ENCODE data around the gene GET4.

The GET4 gene

DNA sequence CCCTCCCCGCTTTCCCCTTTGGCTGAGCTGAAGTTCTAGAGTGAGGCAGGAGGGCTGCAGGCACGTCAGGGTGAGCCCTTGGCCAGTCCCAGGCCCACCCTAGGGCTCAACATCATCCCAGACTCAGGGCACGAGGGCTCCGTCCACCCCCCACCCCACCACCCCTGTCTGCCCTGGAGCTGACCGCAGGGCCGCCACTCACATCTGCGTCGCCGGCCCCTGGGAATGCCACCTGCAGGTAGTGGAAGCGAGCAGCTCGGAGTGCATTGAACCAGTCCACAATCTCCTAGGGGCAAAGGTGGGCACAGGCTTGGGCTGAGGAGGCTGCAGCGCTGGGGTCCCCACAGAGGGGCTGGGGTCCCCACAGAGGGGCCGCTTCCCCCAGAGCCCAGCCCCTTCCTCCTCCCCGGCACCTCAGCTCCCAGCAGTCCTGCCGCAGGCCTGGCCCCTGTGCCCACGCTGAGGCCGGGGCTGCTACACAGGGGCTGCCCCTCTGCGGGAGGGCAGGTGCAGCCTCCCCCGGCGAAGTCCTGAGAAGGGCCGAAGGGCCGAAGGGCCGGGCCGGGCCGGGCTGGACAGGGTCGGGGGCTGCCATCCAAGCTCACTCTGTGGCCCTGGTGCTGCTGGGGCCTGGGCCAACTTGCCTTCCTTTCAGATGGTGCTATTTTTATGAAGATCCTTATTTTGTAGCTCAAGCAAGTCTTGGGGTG, 24.1 kb downstream of the GET4 start (continued):
- no peak for TF ChIP-seq ZNF114 (tag by site-specific recombination; IDR thresholded peaks at IDR 0.05)
- no peak for TF ChIP-seq ZNF292 (tag by site-specific recombination; IDR thresholded peaks at IDR 0.05; ENCODE audit: borderline replicate concordance, low read depth)
- TF ChIP-seq GLIS1 (tag by site-specific recombination; IDR thresholded peaks at IDR 0.05): no peak
- no peak for TF ChIP-seq ZNF184 (tag by site-specific recombination; IDR thresholded peaks at IDR 0.05)
- no peak for TF ChIP-seq ZBTB20 (tag by site-specific recombination; IDR thresholded peaks at IDR 0.05)
- no peak for TF ChIP-seq ZNF169 (tag by site-specific recombination; IDR thresholded peaks at IDR 0.05)
- TF ChIP-seq ZFP41 (tag by site-specific recombination; IDR thresholded peaks at IDR 0.05; ENCODE audit: borderline replicate concordance): no peak
- TF ChIP-seq TRIM28 (IDR thresholded peaks at IDR 0.05; ENCODE audit: borderline replicate concordance, low read length): no peak
- TF ChIP-seq ZNF670 (tag by site-specific recombination; IDR thresholded peaks at IDR 0.05; ENCODE audit: low read depth): no peak
- no peak for TF ChIP-seq GLI2 (tag by site-specific recombination; IDR thresholded peaks at IDR 0.05; ENCODE audit: borderline replicate concordance, low read depth)
- TF ChIP-seq, protein P1, sequence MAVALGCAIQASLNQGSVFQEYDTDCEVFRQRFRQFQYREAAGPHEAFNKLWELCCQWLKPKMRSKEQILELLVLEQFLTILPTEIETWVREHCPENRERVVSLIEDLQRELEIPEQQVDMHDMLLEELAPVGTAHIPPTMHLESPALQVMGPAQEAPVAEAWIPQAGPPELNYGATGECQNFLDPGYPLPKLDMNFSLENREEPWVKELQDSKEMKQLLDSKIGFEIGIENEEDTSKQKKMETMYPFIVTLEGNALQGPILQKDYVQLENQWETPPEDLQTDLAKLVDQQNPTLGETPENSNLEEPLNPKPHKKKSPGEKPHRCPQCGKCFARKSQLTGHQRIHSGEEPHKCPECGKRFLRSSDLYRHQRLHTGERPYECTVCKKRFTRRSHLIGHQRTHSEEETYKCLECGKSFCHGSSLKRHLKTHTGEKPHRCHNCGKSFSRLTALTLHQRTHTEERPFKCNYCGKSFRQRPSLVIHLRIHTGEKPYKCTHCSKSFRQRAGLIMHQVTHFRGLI (tag by site-specific recombination; IDR thresholded peaks at IDR 0.05): no peak

DNA sequence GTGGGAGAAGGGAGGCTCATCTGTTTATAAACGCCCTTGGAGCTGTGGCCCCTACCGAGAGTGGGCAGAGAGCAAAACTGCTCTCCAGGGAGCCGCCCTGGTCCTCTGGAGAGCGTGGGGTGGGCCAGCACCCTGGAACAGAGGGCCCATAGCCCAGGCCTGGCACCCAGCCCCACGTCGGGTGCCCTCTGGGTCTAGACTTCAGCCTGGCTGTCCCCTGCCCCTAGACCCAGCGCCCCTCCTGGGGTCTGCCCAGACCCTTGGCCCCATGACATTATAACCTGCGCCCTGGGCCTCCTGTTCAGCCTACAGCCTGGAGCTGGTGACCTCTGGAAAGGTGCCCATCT, 24.7 kb downstream of the GET4 start:
- H3K27ac ChIP-seq (ENCODE audit: extremely low read depth, low read depth, low read length): no peak overlapping the region
- ChIA-PET CTCF (interaction anchor here (0.6 to 1.3 kb wide), 4 partner anchors 28 to 143 kb away, joined by 3 to 6 read pairs (median 4); partner anchors contain the start of gene GPR146), POLR2A (interaction anchor here (0.6 kb wide), 1 partner anchor 17 kb away, joined by 3 read pairs; no protein-coding TSS in a partner anchor)
- TF ChIP-seq ZNF157 (tag by site-specific recombination; IDR thresholded peaks at IDR 0.05): no peak
- TF ChIP-seq ZNF747 (tag by site-specific recombination; IDR thresholded peaks at IDR 0.05): no peak
- no peak for TF ChIP-seq KLF1 (tag by site-specific recombination; IDR thresholded peaks at IDR 0.05)
- TF ChIP-seq ZNF707 (tag by site-specific recombination; IDR thresholded peaks at IDR 0.05): no peak
- TF ChIP-seq HOXC10 (CRISPR knock-in tag; IDR thresholded peaks at IDR 0.05): no peak
- no peak overlapping the region for H3K4me3 ChIP-seq (ENCODE audit: low read depth, low read length)
- no peaks in the 10 kb centered on the region for H3K9me3 ChIP-seq (ENCODE audit: control insufficient read depth, insufficient read depth, low read depth, low read length)
- H3K4me1 ChIP-seq (ENCODE audit: control insufficient read depth, insufficient read depth, low read length): peaks cover 5% of the 10 kb centered on the region; the same call in 1 of the 2 replicates
- peaks cover 0 to 12% of the 10 kb centered on the region in 2 experiments; a peak in 1 of 3 replicates for H3K36me3 ChIP-seq (ENCODE audit: control insufficient read depth in 2 of 2, insufficient read depth in 1 of 2, low read length in 2 of 2)

DNA sequence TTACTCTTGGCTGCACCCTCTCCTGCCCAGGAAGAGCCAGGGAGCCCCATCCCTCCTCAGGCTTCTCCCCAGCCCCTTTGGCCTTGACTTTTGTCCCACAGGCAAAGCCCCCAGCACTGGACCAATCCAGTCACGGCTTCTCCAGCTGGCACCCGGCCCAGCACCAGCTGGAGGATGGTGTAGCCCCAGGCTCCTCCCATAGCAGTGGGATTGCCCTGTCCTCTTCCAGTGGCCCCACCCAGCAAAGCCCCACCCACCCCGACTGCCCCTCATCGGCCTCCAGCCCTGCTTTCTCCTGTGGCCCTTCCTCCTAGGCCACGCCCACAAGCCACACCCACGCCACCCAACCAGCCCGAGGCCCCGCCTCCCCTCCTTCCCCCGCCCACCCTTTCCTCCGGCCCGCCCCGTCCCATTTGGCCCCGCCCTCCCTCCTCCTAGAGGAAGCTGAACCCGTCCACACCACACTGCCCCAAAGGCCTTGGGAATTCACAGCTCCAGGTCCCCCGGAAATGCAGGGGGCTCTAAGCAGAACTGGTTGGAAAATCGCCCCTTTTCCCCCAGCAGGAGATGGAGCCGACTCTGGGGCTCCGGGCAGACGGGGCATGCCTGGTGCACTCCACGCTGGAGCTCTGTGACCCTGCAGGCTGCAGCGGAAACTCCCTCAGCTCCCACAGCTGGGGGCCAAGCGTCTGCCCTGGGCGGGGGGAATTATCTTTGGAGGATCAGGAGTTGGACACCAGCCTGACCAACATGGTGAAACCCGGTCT, 25.2 kb downstream of the GET4 start:
- Histone ChIP-seq H3K4me1 (ENCODE audit: control insufficient read depth, insufficient read depth, low read length) (peaks cover 5% of the 10 kb centered on the region; the same call in 1 of the 2 replicates), H3K27ac (ENCODE audit: extremely low read depth, low read depth, low read length) (no peak overlapping the region), H3K4me3 (ENCODE audit: low read depth, low read length) (no peak overlapping the region), H3K36me3 (ENCODE audit: control insufficient read depth in 2 of 2, insufficient read depth in 1 of 2, low read length in 2 of 2) (peaks cover 0 to 6% of the 10 kb centered on the region in 2 experiments; a peak in 1 of 3 replicates), H3K9me3 (ENCODE audit: control insufficient read depth, insufficient read depth, low read depth, low read length) (no peaks in the 10 kb centered on the region)
- CTCF ChIA-PET: interaction anchor here (0.6 to 1.3 kb wide), 4 partner anchors 28 to 143 kb away, joined by 3 to 6 read pairs (median 4); partner anchors contain the start of gene GPR146
- POLR2A ChIA-PET: interaction anchor here (0.5 to 0.6 kb wide), 2 partner anchors 185 to 1681 kb away, joined by 3 read pairs; no protein-coding TSS in a partner anchor
- TF ChIP-seq BCL11A (tag by site-specific recombination; IDR thresholded peaks at IDR 0.05; ENCODE audit: low read depth) (no peak), ZSCAN16 (tag by site-specific recombination; IDR thresholded peaks at IDR 0.05) (no peak), ZIC2 (tag by site-specific recombination; IDR thresholded peaks at IDR 0.05) (peak; percentile 65), KLF9 (tag by site-specific recombination; IDR thresholded peaks at IDR 0.05; ENCODE audit: low read depth) (peak; percentile 76; the same call in 1 of the 2 replicates), ZNF558 (tag by site-specific recombination; IDR thresholded peaks at IDR 0.05) (no peak), ZNF146 (tag by site-specific recombination; IDR thresholded peaks at IDR 0.05) (no peak), ZNF777 (tag by site-specific recombination; IDR thresholded peaks at IDR 0.05; ENCODE audit: borderline replicate concordance) (no peak), GLIS2 (tag by site-specific recombination; IDR thresholded peaks at IDR 0.05) (no peak)
- TF ChIP-seq, protein P2, sequence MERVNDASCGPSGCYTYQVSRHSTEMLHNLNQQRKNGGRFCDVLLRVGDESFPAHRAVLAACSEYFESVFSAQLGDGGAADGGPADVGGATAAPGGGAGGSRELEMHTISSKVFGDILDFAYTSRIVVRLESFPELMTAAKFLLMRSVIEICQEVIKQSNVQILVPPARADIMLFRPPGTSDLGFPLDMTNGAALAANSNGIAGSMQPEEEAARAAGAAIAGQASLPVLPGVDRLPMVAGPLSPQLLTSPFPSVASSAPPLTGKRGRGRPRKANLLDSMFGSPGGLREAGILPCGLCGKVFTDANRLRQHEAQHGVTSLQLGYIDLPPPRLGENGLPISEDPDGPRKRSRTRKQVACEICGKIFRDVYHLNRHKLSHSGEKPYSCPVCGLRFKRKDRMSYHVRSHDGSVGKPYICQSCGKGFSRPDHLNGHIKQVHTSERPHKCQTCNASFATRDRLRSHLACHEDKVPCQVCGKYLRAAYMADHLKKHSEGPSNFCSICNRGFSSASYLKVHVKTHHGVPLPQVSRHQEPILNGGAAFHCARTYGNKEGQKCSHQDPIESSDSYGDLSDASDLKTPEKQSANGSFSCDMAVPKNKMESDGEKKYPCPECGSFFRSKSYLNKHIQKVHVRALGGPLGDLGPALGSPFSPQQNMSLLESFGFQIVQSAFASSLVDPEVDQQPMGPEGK (tag by site-specific recombination; IDR thresholded peaks at IDR 0.05): peak; percentile 44; the same call in 1 of the 2 replicates
- TF ChIP-seq, protein P3, sequence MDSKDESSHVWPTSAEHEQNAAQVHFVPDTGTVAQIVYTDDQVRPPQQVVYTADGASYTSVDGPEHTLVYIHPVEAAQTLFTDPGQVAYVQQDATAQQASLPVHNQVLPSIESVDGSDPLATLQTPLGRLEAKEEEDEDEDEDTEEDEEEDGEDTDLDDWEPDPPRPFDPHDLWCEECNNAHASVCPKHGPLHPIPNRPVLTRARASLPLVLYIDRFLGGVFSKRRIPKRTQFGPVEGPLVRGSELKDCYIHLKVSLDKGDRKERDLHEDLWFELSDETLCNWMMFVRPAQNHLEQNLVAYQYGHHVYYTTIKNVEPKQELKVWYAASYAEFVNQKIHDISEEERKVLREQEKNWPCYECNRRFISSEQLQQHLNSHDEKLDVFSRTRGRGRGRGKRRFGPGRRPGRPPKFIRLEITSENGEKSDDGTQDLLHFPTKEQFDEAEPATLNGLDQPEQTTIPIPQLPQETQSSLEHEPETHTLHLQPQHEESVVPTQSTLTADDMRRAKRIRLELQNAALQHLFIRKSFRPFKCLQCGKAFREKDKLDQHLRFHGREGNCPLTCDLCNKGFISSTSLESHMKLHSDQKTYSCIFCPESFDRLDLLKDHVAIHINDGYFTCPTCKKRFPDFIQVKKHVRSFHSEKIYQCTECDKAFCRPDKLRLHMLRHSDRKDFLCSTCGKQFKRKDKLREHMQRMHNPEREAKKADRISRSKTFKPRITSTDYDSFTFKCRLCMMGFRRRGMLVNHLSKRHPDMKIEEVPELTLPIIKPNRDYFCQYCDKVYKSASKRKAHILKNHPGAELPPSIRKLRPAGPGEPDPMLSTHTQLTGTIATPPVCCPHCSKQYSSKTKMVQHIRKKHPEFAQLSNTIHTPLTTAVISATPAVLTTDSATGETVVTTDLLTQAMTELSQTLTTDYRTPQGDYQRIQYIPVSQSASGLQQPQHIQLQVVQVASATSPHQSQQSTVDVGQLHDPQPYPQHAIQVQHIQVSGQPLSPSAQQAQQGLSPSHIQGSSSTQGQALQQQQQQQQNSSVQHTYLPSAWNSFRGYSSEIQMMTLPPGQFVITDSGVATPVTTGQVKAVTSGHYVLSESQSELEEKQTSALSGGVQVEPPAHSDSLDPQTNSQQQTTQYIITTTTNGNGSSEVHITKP (tag by site-specific recombination; IDR thresholded peaks at IDR 0.05): peak; percentile 75
